Measurements from ENCODE around the gene SIVA1.

- TF ChIP-seq CTCF (IDR thresholded peaks at IDR 0.05 in 4 of 5, conservative IDR thresholded peaks at IDR 0.05 in 1 of 5), result no peak
- TF ChIP-seq POLR2A (IDR thresholded peaks at IDR 0.05), result no peak
Observed at GRCh38 chr14:104784218-104784568, 31.2 kb downstream of the SIVA1 start.
